HG03439 (cell line): ENCODE data around the gene ZCCHC7.
"Not testable (repeated sequence)": the region's sequence is repeated elsewhere in the genome, so short reads cannot be mapped to it uniquely, and the experiment has no call there.

Experiments used
- ATAC-seq: cut with Tn5 transposase; IDR thresholded peaks from one replicate; pipeline ENCODE4 v1.9.1; 2021; ENCODE audit warnings: mild to moderate bottlenecking, moderate library complexity; ENCODE audit not compliant: unreplicated experiment

Gene ZCCHC7

DNA sequence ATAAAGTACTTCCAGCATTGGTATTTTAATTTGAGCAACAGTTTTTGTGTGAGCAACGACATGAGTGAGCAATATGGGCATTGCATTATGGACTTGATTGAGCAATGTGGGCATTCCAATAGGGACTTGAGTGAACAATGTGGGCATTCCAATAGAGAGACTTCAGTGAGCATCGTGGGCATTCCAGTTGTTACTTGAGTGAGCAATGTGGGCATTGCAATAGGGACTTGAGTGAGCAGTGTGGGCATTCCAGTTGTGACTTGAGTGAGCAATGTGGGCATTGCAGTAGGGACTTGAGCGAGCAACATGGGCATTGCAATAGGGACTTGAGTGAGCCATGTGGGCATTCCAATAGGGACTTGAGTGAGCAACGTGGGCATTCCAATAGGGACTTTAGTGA is 52.2 kb downstream of the ZCCHC7 start:
- ATAC-seq = no peak

DNA sequence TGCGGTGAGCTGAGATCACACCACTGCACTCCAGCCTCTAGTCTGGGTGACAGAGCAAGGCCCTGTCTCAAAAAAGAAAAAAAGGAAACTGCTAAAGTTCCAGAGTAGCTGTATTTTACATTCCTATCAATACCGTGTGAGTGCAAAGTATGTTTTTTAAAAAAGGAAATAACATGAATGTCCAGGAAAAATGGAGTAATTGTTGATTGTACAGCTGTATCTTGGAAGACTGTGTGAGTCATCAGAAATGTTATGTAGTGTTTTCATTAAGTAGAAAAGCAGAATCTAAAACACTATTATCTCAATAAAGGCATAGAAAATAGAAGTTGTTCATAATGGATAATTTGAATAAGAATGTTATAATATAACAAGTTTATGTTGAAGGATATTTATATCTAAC is 53.9 kb downstream of the ZCCHC7 start:
- ATAC-seq = no peak

DNA sequence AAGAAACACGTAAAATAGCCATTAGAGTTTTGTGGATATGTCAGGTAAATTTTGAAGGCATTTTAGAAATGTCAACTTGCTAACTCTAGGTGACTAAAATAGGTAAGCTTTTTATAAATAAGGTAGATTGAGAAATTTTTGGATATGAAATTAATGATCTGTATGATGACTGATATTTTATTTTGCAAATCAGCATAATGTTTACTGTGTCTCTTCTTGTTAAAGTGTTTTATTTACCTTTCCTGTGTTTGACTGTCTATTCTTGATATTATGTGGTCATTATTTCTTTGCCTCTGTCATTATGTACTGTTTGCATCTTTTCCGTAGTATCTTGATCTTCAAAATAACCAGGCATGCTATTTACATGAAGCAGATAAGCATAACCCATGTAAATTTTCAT is 58.4 kb downstream of the ZCCHC7 start:
- ATAC-seq = no peak

DNA sequence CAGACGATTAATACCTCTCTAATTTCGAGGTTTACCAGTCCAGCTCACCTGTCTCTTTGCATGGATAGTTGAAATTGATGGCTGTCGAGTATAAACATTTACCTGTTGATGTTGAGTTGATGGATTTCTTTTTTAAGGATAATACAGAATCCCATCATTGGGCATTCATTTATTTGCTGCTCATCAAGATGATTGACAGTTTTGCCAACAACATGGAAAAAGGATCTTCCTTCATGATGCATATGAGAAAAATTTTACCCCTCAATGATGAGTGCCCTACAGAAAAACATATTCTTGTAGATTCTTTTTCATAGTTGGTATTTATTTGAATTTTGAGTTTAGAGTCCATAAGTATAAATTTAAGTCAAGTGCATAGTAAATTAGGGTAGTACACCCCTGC is 59.2 kb downstream of the ZCCHC7 start:
- no peak for ATAC-seq

DNA sequence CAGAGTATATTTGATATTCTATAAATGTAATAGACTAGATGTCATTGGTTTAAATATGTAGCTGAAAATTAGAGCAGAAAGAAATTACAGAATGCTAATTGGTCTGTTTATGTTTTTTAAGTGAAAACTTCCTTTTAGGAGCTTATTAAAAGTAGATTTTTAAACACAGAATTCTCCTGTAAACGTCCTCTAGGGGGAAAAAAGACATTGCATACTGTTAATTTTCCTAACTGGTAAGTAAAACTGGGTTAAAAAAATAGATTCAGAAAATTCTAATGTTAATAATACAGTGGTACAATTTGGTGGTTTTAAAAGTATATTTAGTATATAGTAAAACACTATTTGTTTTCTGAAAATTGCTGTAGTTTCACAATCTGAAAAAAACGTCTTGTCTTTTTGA is 59.8 kb downstream of the ZCCHC7 start:
- no peak for ATAC-seq

DNA sequence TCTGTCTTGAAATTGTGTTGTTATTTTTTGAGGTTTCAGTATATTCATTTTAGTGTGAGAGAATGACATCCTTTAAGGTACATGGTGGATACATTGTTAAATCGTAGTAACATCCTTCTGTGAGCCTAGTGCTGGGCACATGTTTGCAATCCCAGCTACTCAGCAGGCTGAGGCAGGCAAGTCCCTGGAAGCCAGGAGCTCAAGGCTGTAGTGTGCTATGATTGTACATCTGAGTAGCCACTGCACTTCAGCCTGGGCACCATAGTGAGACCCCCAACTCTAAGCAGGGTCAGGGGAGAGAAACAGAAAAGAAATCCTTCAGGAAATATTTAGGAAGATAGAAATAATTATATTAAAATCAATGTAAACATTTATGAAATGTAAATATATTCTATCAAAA is 62.3 kb downstream of the ZCCHC7 start:
- ATAC-seq = no peak

DNA sequence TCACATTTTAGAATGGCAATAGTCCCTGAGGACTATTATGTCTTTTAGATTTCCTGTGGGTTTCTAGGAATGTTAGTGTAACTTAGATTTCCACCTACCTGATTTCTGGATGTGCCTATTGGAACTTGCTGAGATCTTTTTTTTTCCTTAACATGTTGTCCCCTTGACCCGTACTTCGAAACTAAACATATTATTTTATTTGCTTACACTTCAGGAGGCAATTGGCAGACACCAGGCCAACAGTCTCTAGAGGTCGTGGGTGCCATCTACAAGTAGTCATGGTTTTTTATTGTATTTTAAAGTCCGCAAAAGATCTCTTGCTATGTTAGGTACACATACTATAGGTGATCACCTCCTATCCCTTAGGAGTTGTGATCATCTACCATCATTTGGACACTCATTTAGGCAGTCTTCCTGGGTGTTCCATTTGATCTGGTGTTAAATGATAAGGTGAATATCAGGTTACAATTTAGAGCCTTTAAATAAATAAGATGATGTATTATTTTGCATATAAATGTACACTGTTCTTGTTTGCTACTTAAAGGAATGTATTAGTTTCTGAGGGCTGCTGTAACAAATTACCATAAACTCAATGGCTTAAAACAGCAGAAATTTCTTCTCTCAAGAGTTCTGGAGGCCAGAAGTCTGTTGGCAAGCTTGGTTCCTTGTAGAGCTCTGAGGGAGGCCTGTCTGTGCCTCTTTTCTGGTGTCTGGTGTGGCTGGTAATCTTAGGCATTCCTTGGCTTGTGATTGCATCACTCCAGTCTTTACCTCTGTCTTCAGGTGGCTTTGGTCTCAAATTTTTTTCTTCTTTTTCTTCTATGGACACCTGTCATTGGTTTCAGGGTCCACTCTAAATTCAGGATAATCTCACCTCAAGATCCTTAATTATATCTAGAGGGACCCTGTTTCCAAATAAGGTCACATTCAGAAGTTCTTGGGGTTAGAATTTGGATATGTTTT is 64.8 kb downstream of the ZCCHC7 start:
- no peak for ATAC-seq

DNA sequence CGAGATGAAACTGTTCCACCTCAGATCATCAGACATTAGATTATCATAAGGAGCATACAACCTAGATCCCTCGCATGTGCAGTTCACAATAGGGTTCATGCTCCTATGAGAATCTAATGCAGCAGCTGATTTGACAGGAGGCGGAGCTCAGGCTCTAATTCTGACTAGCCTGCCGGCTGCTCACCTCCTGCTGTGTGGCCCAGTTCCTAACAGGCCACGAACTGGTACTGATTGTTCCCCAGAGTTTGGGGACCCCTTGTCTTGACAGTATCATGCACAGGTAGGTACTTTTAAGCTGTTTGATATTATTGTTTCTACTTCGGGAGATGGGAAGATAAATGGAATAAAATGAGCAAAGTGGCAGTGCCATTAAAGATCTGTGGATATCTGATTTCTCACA is 66.9 kb downstream of the ZCCHC7 start:
- ATAC-seq = peak; percentile 54

DNA sequence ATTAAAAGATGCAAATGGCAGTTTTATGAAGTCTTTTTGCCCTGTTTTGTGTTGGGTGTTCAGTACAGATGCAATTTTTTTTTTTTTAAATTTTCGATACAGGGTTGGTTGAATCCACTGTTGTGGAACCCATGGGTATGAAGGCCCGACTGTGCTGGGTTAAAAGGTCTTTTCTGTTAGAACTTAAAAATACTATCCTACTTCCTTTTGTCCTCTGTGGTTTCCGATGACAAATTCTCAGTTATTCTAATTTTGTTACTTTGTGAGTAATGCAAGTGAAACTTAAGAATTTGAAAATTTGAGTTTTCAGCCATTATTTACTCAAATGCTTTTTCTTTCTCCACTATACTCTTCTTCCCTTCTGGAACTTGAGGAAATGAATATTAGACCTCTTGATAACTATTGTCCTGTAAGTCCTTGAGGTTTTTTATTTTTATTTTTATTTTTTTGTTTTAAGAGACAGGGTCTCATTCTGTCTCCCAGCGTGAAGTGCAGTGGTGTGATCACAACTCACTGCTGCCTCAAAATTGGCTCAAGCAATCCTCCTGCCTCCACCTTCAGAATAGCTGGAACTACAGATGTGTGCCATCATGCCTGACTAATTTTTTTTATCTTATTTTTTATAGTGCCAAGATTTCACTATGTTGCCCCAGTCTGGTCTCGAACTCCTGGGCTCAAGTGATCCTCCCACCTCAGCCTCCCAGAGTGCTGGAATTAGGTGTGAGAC is 67.5 kb downstream of the ZCCHC7 start:
- peak; percentile 64 for ATAC-seq

DNA sequence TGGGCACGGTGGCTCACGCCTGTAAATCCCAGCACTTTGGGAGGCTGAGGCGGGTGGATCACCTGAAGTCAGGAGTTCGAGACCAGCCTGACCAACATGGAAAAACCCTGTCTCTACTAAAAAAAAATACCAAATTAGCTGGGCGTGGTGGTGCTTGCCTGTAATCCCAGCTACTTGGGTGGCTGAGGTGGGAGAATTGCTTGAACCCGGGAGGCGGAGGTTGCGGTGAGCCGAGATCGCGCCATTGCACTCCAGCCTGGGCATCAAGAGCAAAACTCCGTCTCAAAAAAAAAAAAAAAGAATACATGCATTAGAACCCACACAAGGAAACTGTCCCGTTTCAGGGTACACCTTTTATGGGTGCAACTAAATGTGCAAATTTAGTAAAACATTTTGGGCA is 70.4 kb downstream of the ZCCHC7 start:
- ATAC-seq = not testable (repeated sequence)

DNA sequence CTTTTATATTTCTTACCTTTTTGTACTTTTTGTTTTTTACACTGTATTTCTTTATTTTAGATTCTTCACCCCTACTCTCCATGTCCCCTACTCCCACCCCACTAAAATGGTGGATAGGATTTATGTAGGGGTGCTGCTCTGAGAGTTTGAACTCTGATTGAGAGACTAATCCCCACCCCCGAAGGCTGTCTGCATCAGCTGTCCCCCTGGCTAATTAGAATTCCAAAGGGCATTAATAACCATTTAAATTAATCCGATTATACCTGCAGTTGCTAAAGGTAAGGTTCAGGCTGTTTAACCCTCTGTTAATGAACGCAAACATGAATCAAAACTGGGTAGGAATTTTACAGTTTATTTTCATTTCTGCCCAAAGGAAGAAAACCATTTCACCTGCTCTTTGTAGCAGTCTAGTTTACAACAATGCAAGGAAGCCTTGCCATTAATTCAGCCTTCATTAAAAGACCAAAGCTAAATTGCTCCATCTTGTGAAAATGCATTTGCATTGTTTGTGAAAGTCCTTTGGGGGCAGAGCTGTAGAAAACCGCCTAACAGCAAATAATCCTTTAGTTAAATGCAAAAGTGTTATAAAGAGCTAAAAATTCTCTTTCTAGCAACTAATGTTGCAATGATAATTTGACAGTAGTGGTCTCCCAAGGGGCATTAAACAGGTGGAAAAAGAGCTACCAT is 71.2 kb downstream of the ZCCHC7 start:
- no peak for ATAC-seq

DNA sequence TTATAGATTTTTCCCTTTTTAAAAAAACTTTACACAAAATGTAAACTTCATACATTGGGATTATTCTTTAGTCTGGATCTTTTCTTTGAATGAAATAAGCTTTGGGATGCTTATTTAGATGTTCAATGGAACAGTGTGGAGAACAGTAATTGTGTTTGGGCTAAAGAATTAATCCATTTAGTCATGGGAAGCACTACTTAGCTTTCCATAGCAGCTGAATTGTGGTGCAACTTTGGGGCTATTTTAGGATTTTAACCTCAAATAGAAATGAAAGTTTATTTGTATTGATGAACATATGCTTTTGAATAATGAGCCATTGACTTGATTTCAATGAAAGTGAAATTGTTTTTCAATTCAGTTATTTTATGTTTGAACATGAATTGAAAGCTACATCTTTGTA is 72.4 kb downstream of the ZCCHC7 start:
- no peak for ATAC-seq

DNA sequence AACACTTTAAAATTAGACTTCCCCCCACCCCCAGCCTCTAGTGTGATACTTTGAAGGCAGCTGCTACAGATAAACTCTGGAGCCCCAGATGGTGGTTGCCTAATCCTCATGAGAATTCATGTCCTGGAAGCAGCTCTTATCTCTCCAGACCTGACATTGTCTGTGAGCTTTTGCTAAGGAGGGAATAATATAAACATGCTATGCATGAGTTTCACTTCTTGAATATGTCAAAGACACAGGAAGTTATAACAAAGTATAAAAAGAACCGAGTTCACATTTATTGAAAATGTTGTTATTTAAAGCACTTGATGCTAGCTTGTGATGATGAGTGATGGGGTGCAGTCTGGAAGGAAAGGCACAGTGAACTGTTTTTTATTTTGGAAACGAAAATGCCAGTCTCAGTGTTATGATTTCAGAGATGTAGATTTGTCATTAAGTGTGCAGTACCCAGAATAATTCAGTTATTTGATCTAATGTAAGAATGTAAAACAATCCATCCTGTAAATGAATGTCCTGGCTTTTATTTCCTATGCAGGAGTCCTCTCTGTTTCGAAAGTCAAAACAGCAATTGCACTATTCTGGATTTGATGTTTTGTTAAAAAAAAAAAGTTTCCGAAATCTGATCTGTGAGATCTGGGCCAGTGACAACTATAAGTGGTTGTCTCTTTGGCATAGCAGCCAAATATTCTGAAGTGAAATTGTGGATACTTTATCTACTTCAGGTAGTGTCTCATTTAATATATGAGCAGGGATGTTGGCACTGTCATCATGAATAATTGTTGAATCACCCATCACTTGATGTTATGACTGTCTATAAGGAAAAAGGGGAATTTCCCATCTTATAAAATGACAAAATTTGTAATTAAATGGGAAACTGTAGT is 77.0 kb downstream of the ZCCHC7 start:
- peak; percentile 40 for ATAC-seq

DNA sequence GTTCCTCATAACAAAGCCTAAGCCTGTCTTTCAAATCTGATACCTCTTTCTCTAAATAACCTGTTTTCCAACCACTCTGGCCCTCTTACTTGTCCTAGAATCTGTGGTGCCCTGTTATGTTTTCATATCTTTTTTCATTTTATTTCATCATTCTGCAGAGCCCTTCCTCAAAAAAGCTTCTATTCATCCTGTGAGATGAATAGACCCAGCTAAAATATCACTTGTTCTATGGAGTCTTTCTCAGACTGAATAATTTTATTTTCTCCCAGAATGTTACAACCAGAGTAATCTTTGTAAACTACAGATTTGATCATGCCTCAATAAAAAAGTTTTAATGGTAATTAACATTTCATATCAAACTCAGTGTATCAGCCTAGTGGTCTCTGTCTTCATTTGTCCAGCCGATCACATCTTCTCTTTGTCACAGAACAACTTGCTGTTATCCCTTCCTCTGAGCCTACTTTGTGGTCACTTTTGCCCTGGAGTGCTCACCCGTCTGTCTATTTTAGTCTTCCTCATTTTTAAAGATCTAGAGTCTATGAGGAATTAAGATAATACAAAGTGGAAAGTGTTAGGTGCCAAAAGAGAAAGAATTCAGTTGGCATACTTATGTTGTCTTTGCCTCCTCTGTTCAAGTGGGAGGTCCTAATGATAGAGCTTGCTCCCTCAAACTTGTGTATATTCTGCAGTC is 77.8 kb downstream of the ZCCHC7 start:
- no peak for ATAC-seq

DNA sequence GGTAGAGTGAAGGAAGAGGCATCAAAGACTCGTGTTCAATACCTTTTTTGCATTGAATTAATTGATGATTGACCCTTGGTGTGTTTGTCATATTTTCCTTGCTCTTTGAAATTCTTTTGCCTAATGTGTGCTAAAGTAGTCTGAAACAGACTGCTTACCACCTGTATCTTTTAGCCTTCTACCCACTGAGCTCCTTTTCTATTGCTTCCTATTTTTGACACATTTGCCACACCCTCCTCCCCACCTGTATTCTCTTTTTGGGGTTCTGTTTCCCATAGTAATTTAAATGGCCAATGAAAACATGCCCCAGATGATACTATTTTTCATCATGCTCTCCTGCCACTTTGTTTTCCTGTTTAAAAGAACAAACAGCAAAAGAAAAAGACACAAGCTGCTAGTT is 78.5 kb downstream of the ZCCHC7 start:
- ATAC-seq = no peak

DNA sequence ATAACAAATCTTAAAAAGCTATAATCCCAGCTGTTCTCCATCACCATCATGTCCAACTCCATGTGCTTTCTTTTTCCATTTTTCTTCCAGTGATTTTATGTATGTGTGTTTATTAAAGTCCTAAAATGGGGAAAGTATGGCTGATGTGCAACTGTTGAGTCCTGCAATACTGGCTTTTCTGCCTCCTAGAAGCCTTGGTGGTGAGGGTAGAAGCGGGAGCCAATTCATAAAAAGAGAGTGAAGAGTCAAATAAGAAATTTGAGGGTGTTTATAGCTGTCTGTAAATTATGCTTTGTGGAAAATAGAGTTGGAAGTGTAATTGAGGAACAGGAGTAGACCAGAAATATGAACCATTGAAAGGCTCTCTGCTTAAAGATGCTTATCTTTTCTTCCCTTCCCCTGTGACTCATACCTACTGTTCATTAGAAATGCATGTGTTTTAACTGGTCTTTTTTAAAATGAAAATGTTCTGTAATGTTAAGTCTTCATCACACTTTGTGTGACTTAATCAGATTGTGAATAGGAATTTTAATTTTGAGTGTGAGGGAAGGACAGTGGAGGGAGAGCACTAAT is 80.1 kb downstream of the ZCCHC7 start:
- no peak for ATAC-seq

DNA sequence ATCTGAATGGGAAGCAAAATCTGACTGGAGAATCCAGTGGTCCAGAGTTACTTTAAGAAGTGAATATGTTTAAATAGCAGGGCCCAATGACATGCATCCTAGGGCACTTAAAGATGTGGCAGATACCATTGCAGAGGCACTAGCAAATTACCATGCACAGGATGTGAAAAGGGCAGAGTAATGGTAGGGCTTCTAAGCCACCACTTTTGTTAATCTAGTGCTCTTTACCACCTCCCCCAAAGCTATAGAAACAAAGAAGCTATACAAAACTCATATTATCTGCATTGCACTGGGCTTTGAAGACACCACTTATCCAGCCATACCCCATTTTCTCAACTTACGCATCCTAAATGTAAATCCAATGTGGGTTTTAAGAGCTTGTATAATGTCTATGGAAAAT is 81.2 kb downstream of the ZCCHC7 start:
- no peak for ATAC-seq

DNA sequence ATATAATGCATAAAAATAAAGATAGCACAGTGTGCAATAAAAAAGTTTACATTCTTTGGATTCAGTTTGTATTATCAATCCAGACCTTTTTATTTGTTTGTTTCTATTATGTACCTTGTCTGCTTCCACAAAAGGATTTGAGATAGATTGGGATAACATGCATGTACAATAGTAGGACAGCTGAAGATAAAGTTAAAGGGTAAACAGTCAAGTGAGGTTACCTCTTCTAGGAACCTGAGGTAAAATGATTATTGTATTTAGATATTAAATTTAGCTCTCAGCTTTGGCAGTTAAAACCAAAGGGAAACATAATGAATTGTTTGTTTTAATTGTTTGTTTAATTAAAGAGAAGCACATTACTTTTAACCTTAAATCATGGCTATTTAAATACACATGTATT is 81.7 kb downstream of the ZCCHC7 start:
- ATAC-seq = no peak

DNA sequence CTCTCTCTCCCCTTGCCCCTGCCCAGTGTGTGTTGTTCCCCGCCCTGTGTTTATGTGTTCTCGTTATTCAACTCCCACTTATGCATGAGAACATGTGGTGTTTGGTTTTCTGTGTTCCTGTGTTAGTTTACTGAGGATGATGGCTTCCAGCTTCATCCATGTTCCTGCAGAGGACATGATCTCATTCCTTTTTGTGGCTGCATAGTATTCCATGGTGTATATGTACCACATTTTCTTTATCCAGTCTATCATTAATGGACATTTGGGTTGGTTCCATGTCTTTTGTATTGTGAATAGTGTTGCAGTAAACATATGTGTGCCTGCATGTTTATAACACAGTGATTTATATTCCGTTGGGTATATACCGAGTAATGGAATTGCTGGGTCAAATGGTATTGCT is 83.1 kb downstream of the ZCCHC7 start:
- not testable (repeated sequence) for ATAC-seq
